ENCODE measurements around the gene BTNL3.
A peak's percentile ranks its signal among the peaks of the same experiment; 100 is the strongest.

The BTNL3 gene

GRCh38 chr5:181041043-181041442, 52.4 kb downstream of the BTNL3 start:
- Histone ChIP-seq H3K27ac (ENCODE audit: extremely low read depth, low read depth, low read length) (no peak overlapping the region), H3K4me3 (ENCODE audit: low read depth, low read length) (no peak overlapping the region), H3K36me3 (ENCODE audit: control insufficient read depth in 2 of 2, insufficient read depth in 1 of 2, low read length in 2 of 2) (no peaks in the 10 kb centered on the region), H3K9me3 (ENCODE audit: control insufficient read depth, insufficient read depth, low read depth, low read length) (no peaks in the 10 kb centered on the region), H3K4me1 (ENCODE audit: control insufficient read depth, insufficient read depth, low read length) (no peaks in the 10 kb centered on the region)
- ChIA-PET CTCF (interaction anchor here (0.8 kb wide), 1 partner anchor 158 kb away, joined by 3 read pairs; no protein-coding TSS in a partner anchor), POLR2A (no interaction called here)
- TF ChIP-seq ZNF785 (tag by site-specific recombination; IDR thresholded peaks at IDR 0.05) (no peak), GLI2 (tag by site-specific recombination; IDR thresholded peaks at IDR 0.05; ENCODE audit: borderline replicate concordance, low read depth) (no peak), ZNF184 (tag by site-specific recombination; IDR thresholded peaks at IDR 0.05) (no peak), ZNF768 (tag by site-specific recombination; IDR thresholded peaks at IDR 0.05) (no peak), HOXD13 (CRISPR knock-in tag; IDR thresholded peaks at IDR 0.05; ENCODE audit: borderline replicate concordance) (no peak), HIC1 (tag by site-specific recombination; IDR thresholded peaks at IDR 0.05) (no peak), ZNF76 (tag by site-specific recombination; IDR thresholded peaks at IDR 0.05; ENCODE audit: borderline replicate concordance, low read depth) (no peak), IKZF3 (tag by site-specific recombination; IDR thresholded peaks at IDR 0.05) (no peak), ZNF623 (tag by site-specific recombination; IDR thresholded peaks at IDR 0.05) (no peak), ZBTB20 (tag by site-specific recombination; IDR thresholded peaks at IDR 0.05) (no peak), ZNF239 (tag by site-specific recombination; IDR thresholded peaks at IDR 0.05) (no peak), ZBTB44 (tag by site-specific recombination; IDR thresholded peaks at IDR 0.05) (no peak), MZF1 (tag by site-specific recombination; IDR thresholded peaks at IDR 0.05; ENCODE audit: borderline replicate concordance) (no peak), ZBTB6 (tag by site-specific recombination; IDR thresholded peaks at IDR 0.05) (no peak)

GRCh38 chr5:181042036-181042713, 53.5 kb downstream of the BTNL3 start:
- CTCF ChIA-PET: no interaction called here
- H3K4me1 ChIP-seq (ENCODE audit: control insufficient read depth, insufficient read depth, low read length): no peaks in the 10 kb centered on the region

More at GRCh38 chr5:181042036-181042713, 53.5 kb downstream of the BTNL3 start:
- POLR2A ChIA-PET: no interaction called here
- H3K4me3 ChIP-seq (ENCODE audit: low read depth, low read length): no peak overlapping the region
- no peak for TF ChIP-seq KLF10 (tag by site-specific recombination; IDR thresholded peaks at IDR 0.05)
- 0 out of 2 replicates have a peak, but pooled peaks have one; percentile 28 for TF ChIP-seq REST (tag by site-specific recombination; IDR thresholded peaks at IDR 0.05)
- H3K27ac ChIP-seq (ENCODE audit: extremely low read depth, low read depth, low read length): no peak overlapping the region
- H3K36me3 ChIP-seq (ENCODE audit: control insufficient read depth in 2 of 2, insufficient read depth in 1 of 2, low read length in 2 of 2): no peaks in the 10 kb centered on the region
- no peaks in the 10 kb centered on the region for H3K9me3 ChIP-seq (ENCODE audit: control insufficient read depth, insufficient read depth, low read depth, low read length)
